ENCODE data around the gene TPST1. TPM values are rescaled to one million over a fixed set of nuclear protein-coding genes. Genes with fewer than 3 reads are reported as not detected.
"Not testable (repeated sequence)": the region's sequence is repeated elsewhere in the genome, so short reads cannot be mapped to it uniquely, and the experiment has no call there.

The TPST1 gene
- total RNA-seq, 1 donor from 2014 or later, result 36.5 TPM

- Histone ChIP-seq H3K4me2 (ENCODE audit: low read length) (no peak overlapping the region), H3K4me3 (ENCODE audit: insufficient read depth, low read depth, low read length) (no peak overlapping the region), H3K4me1 (ENCODE audit: insufficient read depth, low read length) (no peaks in the 10 kb centered on the region), H4K20me1 (ENCODE audit: insufficient read depth, low read length) (no peaks in the 10 kb centered on the region), H3K27ac (ENCODE audit: low read depth, low read length) (no peak overlapping the region), H3K79me2 (ENCODE audit: insufficient read depth, low read length) (no peaks in the 10 kb centered on the region), H3K36me3 (ENCODE audit: insufficient read depth, low read length) (no peaks in the 10 kb centered on the region), H3K27me3 (ENCODE audit: insufficient read depth, low read length) (no peaks in the 10 kb centered on the region), H2AFZ (ENCODE audit: low read depth, low read length) (no peak overlapping the region), H3K9me3 (ENCODE audit: insufficient read depth, low read depth, low read length) (no peaks in the 10 kb centered on the region), H3K9ac (ENCODE audit: low read length) (no peak overlapping the region)
- Mint-ChIP-seq H3K27me3 (ENCODE audit: low read depth, unreplicated experiment) (no peaks in the 10 kb centered on the region), H3K4me1 (ENCODE audit: low read depth, unreplicated experiment) (peaks cover 3% of the 10 kb centered on the region), H3K27ac (ENCODE audit: unreplicated experiment) (no peak overlapping the region), H3K9me3 (ENCODE audit: unreplicated experiment) (peaks cover 4% of the 10 kb centered on the region), H3K4me3 (ENCODE audit: unreplicated experiment) (no peak overlapping the region), H3K36me3 (ENCODE audit: low read depth, unreplicated experiment) (peaks cover 7% of the 10 kb centered on the region)
- FAIRE-seq (no peak), DNase-seq (ENCODE audit: low read depth) (no peak)
- TF ChIP-seq EZH2 (IDR thresholded peaks at IDR 0.05; ENCODE audit: insufficient read depth, low read length) (no peak), CTCF (IDR thresholded peaks at IDR 0.05; ENCODE audit: insufficient read depth, low read depth, low read length) (no peak)
These were observed 166.1 kb downstream of the TPST1 start for GRCh38 chr7:66371096-66371824.

DNA sequence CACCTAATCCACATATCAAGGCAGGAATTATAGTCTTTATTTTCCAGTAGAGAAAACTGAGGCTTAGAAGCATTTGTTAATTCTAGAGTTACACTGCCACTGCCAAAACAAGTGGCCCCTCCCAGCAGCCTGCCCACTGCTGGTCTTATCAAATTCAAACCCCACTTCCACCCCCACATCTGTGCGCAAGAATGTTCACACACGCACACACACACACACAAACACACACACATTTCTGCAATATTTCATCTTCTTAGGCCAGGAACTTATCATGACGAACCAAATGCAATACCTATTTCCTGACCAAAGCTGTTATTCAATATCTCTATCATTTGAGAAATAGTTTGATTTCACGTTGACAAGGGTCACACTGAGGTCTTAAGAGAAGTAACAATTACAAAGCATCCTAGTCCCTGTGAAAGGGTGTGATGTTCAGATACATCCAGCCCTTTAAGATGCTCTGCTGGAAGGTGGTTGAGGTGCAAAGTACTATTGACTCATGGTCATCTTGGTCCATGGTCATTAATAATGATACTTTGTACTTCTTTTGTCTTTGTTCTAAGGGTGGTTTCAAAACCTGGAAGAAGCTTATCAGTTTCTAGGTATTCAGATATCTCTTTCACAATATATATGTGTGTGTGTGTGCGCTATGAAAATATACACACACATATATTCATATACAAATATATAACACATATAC, 169.2 kb downstream of the TPST1 start:
- H3K27me3 Mint-ChIP-seq (ENCODE audit: low read depth, unreplicated experiment); H3K27ac Mint-ChIP-seq (ENCODE audit: unreplicated experiment); FAIRE-seq; H3K4me1 Mint-ChIP-seq (ENCODE audit: low read depth, unreplicated experiment); H3K4me3 ChIP-seq (ENCODE audit: insufficient read depth, low read depth, low read length); H3K36me3 ChIP-seq (ENCODE audit: insufficient read depth, low read length); H3K4me1 ChIP-seq (ENCODE audit: insufficient read depth, low read length); H3K27me3 ChIP-seq (ENCODE audit: insufficient read depth, low read length); H3K9me3 ChIP-seq (ENCODE audit: insufficient read depth, low read depth, low read length); H3K4me3 Mint-ChIP-seq (ENCODE audit: unreplicated experiment); DNase-seq (ENCODE audit: low read depth); H3K4me2 ChIP-seq (ENCODE audit: low read length); H3K79me2 ChIP-seq (ENCODE audit: insufficient read depth, low read length); H3K9me3 Mint-ChIP-seq (ENCODE audit: unreplicated experiment); H3K9ac ChIP-seq (ENCODE audit: low read length); H4K20me1 ChIP-seq (ENCODE audit: insufficient read depth, low read length); H2AFZ ChIP-seq (ENCODE audit: low read depth, low read length); H3K27ac ChIP-seq (ENCODE audit: low read depth, low read length): not testable (repeated sequence)
- peaks cover 20% of the 10 kb centered on the region for H3K36me3 Mint-ChIP-seq (ENCODE audit: low read depth, unreplicated experiment)

DNA sequence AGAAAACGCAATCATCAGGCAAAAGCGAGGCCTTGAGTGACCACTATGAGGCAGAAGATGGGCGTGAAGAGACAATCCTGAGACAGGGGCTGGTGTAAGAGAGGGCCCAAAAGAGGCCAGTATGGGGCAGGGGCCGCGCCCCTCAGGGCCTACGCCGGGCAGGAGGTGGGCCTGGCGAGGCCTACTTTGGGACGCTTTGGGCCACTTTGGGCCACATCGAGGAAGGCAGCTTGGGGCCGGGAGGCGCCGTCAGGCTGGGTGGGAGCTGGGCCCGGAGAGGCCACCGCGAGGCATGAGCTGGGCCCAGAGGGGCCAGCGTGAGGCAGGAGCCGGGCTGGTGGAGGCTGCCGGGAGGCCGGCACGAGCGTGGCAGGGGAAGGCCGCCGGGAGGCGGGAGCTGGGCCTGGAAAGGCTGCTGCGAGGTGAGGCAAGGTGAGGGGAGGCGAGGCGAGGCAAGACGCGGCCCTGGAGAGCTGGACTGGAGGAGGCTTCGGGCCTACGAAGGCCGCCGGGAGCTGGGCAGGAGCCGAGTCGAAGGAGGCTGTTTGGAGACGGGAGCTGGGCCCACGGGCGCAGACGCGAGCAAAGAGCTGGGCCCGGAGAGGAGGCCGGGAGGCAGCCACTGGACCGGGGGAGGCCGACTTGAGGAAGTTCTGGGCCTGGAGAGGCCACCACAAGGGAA, 171.3 kb downstream of the TPST1 start:
- no peak overlapping the region for H3K27ac Mint-ChIP-seq (ENCODE audit: unreplicated experiment)

More for the DNA sequence above, 171.3 kb downstream of the TPST1 start:
- no peaks in the 10 kb centered on the region for H3K27me3 Mint-ChIP-seq (ENCODE audit: low read depth, unreplicated experiment)
- no peak overlapping the region for H2AFZ ChIP-seq (ENCODE audit: low read depth, low read length)
- H3K27ac ChIP-seq (ENCODE audit: low read depth, low read length), result no peak overlapping the region
- no peaks in the 10 kb centered on the region for H3K9me3 ChIP-seq (ENCODE audit: insufficient read depth, low read depth, low read length)
- no peak overlapping the region for H3K4me3 ChIP-seq (ENCODE audit: insufficient read depth, low read depth, low read length)
- H3K4me2 ChIP-seq (ENCODE audit: low read length), result no peak overlapping the region
- peaks cover 6% of the 10 kb centered on the region for H3K4me1 Mint-ChIP-seq (ENCODE audit: low read depth, unreplicated experiment)
- peaks cover 25% of the 10 kb centered on the region for H3K36me3 Mint-ChIP-seq (ENCODE audit: low read depth, unreplicated experiment)
- H3K9ac ChIP-seq (ENCODE audit: low read length), result no peak overlapping the region
- H3K36me3 ChIP-seq (ENCODE audit: insufficient read depth, low read length), result no peaks in the 10 kb centered on the region
- DNase-seq (ENCODE audit: low read depth), result no peak
- no peaks in the 10 kb centered on the region for H3K9me3 Mint-ChIP-seq (ENCODE audit: unreplicated experiment)
- no peak for TF ChIP-seq CTCF (IDR thresholded peaks at IDR 0.05; ENCODE audit: insufficient read depth, low read depth, low read length)
- no peaks in the 10 kb centered on the region for H4K20me1 ChIP-seq (ENCODE audit: insufficient read depth, low read length)
- H3K4me1 ChIP-seq (ENCODE audit: insufficient read depth, low read length), result peaks cover 4% of the 10 kb centered on the region
- H3K79me2 ChIP-seq (ENCODE audit: insufficient read depth, low read length), result no peaks in the 10 kb centered on the region
- H3K4me3 Mint-ChIP-seq (ENCODE audit: unreplicated experiment), result no peak overlapping the region
- FAIRE-seq, result no peak
- H3K27me3 ChIP-seq (ENCODE audit: insufficient read depth, low read length), result no peaks in the 10 kb centered on the region

Data from astrocyte (in vitro differentiated cells and primary cell).